ENCODE data around the gene LETM1.

DNA sequence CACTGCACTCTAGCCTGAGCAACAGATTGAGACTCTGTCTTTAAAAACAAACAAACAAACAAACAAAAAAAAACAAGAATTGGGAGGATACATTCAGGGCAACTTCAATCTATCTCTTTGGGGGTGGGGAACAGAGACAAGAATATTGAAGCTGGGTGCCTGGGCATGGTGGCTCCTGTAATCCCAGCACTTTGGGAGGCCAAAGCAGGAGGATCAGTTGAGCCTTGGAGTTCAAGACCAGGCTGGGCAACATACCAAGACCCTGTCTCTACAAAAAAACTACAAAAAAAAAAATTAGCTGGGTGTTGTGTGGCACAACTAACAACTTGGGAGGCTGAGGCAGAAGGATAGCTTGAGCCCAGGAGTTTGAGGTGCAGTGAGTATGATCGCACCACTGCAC, 1.2 kb downstream of the LETM1 start:
- TF ChIP-seq, protein P1, sequence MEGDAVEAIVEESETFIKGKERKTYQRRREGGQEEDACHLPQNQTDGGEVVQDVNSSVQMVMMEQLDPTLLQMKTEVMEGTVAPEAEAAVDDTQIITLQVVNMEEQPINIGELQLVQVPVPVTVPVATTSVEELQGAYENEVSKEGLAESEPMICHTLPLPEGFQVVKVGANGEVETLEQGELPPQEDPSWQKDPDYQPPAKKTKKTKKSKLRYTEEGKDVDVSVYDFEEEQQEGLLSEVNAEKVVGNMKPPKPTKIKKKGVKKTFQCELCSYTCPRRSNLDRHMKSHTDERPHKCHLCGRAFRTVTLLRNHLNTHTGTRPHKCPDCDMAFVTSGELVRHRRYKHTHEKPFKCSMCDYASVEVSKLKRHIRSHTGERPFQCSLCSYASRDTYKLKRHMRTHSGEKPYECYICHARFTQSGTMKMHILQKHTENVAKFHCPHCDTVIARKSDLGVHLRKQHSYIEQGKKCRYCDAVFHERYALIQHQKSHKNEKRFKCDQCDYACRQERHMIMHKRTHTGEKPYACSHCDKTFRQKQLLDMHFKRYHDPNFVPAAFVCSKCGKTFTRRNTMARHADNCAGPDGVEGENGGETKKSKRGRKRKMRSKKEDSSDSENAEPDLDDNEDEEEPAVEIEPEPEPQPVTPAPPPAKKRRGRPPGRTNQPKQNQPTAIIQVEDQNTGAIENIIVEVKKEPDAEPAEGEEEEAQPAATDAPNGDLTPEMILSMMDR (IDR thresholded peaks at IDR 0.05 in 4 of 5, conservative IDR thresholded peaks at IDR 0.05 in 1 of 5), result no peak
- TF ChIP-seq POLR2A (IDR thresholded peaks at IDR 0.05), result no peak

All from gastrocnemius medialis (tissue), 4 donors.